Naive thymus-derived CD8-positive, alpha-beta T cell (primary cell): ENCODE measurements around the gene BBS5. TPM values are rescaled to one million over a fixed set of nuclear protein-coding genes. Genes with fewer than 3 reads are reported as not detected.

Experiments
- ATAC-seq, 2 donors: fragments of 150-1000 bp; cut with Tn5 transposase in 1 of 2; sonication (Bioruptor Pico), chemical (Tn5 transposase) in 1 of 2; 1 replicate in 1 of 2; 2 replicates in 1 of 2; pipeline ENCODE4 v1.10.0; 2021; ENCODE audit warnings: mild to moderate bottlenecking in 2 of 2, moderate library complexity in 2 of 2
- POLR2A ChIA-PET: fragments of 350-600 bp; sonication (Branson Sonifier 250); formaldehyde crosslinking; loops from one replicate; lab custom pipeline; 2021; ENCODE audit warnings: antibody characterized with exemption; lab: Charles Lee
- DNase-seq, 10 donors: peaks; one replicate each; pipeline versions ENCODE4 v3.0.0 to v3.0.0-alpha.2; 2020 to 2022
- H3K27ac Mint-ChIP-seq, 10 donors: one replicate each; pipeline ENCODE4 v1.8.0; 2020 to 2022; ENCODE audit warnings: mild to moderate bottlenecking in 10 of 10, mixed read lengths in 10 of 10, moderate library complexity in 4 of 10, inconsistent platforms in 1 of 10
- H3K27me3 Mint-ChIP-seq, 5 donors: one replicate each; pipeline ENCODE4 v1.8.0; 2021 to 2022; ENCODE audit warnings: mixed read lengths in 5 of 5
- H3K36me3 Mint-ChIP-seq, 3 donors: one replicate each; pipeline ENCODE4 v1.8.0; 2020 to 2022; ENCODE audit warnings: mixed read lengths in 3 of 3, mild to moderate bottlenecking in 2 of 3, inconsistent platforms in 1 of 3
- H3K4me1 Mint-ChIP-seq, 4 donors: one replicate each; pipeline ENCODE4 v1.8.0; 2021 to 2022; ENCODE audit warnings: mixed read lengths in 4 of 4
- H3K4me3 Mint-ChIP-seq, 10 donors: one replicate each; pipeline ENCODE4 v1.8.0; 2020 to 2022; ENCODE audit warnings: mild to moderate bottlenecking in 10 of 10, mixed read lengths in 10 of 10, moderate library complexity in 6 of 10, inconsistent platforms in 1 of 10
- H3K9me3 Mint-ChIP-seq, 9 donors: one replicate each; pipeline ENCODE4 v1.8.0; 2020 to 2022; ENCODE audit warnings: mixed read lengths in 9 of 9, mild to moderate bottlenecking in 3 of 9, inconsistent platforms in 1 of 9, moderate library complexity in 1 of 9
- polyA plus RNA-seq, 3 donors: library from polyadenylated mRNA; unstranded; fragments of 300-500 nt; fragmentation: Illumina TruSeq; gene quantifications; one replicate each; pipeline ENCODE4 v1.2.3, GENCODE V29; 2021
- total RNA-seq, 8 experiments: library from RNA in 2 of 8; stranded (reverse) in 2 of 8; gene quantifications; one replicate each; pipeline ENCODE4 v1.2.3 and lab custom pipeline; 2021 to 2026

BBS5 gene
- total and polyA plus RNA-seq, 5 experiments from 2014 or later: 1.0 to 4.1 (median 1.4) TPM

GRCh38 chr2:169464466-169464865, 14.8 kb upstream of the BBS5 start:
- H3K4me1 Mint-ChIP-seq: peaks cover 0 to 4% (median under 1%) of the 10 kb centered on the region in 4 donors
- peak in 2 of 10 donors; percentile 6 to 16 for DNase-seq
- ATAC-seq: no peak
- H3K27ac Mint-ChIP-seq: peak overlapping the region in 1 of 10 donors; percentile 87
- no peak overlapping the region for H3K4me3 Mint-ChIP-seq
- H3K27me3 Mint-ChIP-seq: no peaks in the 10 kb centered on the region
- POLR2A ChIA-PET: no interaction called here
- H3K36me3 Mint-ChIP-seq: no peaks in the 10 kb centered on the region
- no peaks in the 10 kb centered on the region for H3K9me3 Mint-ChIP-seq

- ATAC-seq (peak in 1 of 2 donors; percentile 30), DNase-seq (peak in 2 of 10 donors; percentile 8 to 40)
- no peaks in the 10 kb centered on the region for H3K9me3 Mint-ChIP-seq
- H3K4me3 Mint-ChIP-seq: peak overlapping the region in 2 of 10 donors; percentile 1 to 73
- H3K36me3 Mint-ChIP-seq: no peaks in the 10 kb centered on the region
- H3K4me1 Mint-ChIP-seq: peaks cover 0 to 4% (median under 1%) of the 10 kb centered on the region in 4 donors
- POLR2A ChIA-PET: no interaction called here
- no peaks in the 10 kb centered on the region for H3K27me3 Mint-ChIP-seq
- peak overlapping the region in 4 of 10 donors; percentile 3 to 87 (median 28) for H3K27ac Mint-ChIP-seq
Measured at GRCh38 chr2:169464882-169465281, 14.4 kb upstream of the BBS5 start.

GRCh38 chr2:169468841-169469240, 10.5 kb upstream of the BBS5 start:
- POLR2A ChIA-PET: interaction anchor here (1.0 kb wide), 1 partner anchor 10 kb away, joined by 3 read pairs; the partner anchor contains the start of gene BBS5
- Mint-ChIP-seq H3K36me3 (no peaks in the 10 kb centered on the region), H3K9me3 (no peaks in the 10 kb centered on the region), H3K27me3 (no peaks in the 10 kb centered on the region), H3K4me1 (peaks cover 0 to 3% (median 0%) of the 10 kb centered on the region in 4 donors), H3K4me3 (no peak overlapping the region), H3K27ac (no peak overlapping the region)
- DNase-seq (peak in 2 of 10 donors; percentile 13 to 22), ATAC-seq (no peak)

GRCh38 chr2:169469952-169470572, 9.2 kb upstream of the BBS5 start:
- POLR2A ChIA-PET: interaction anchor here (1.0 to 1.1 kb wide), 2 partner anchors 9 kb away, joined by 3 to 4 read pairs; partner anchors contain the start of gene BBS5
- no peaks in the 10 kb centered on the region for H3K36me3 Mint-ChIP-seq
- H3K9me3 Mint-ChIP-seq: no peaks in the 10 kb centered on the region
- peaks cover 0 to under 1% (median 0%) of the 10 kb centered on the region in 4 donors for H3K4me1 Mint-ChIP-seq
- no peak overlapping the region for H3K27ac Mint-ChIP-seq
- DNase-seq (peak in 2 of 10 donors; percentile 9 to 17), ATAC-seq (peak in 1 of 2 donors; percentile 23)
- H3K27me3 Mint-ChIP-seq: no peaks in the 10 kb centered on the region
- no peak overlapping the region for H3K4me3 Mint-ChIP-seq

GRCh38 chr2:169472249-169472648, 7.0 kb upstream of the BBS5 start:
- Mint-ChIP-seq H3K9me3 (no peaks in the 10 kb centered on the region), H3K4me3 (no peak overlapping the region), H3K27me3 (no peaks in the 10 kb centered on the region), H3K36me3 (no peaks in the 10 kb centered on the region), H3K4me1 (no peaks in the 10 kb centered on the region), H3K27ac (no peak overlapping the region)
- no peak for ATAC-seq
- POLR2A ChIA-PET: no interaction called here
- no peak for DNase-seq

- Mint-ChIP-seq H3K27me3 (no peaks in the 10 kb centered on the region), H3K36me3 (no peaks in the 10 kb centered on the region), H3K4me1 (peaks cover 5 to 26% (median 18%) of the 10 kb centered on the region in 4 donors), H3K27ac (no peak overlapping the region), H3K9me3 (no peaks in the 10 kb centered on the region), H3K4me3 (no peak overlapping the region)
- POLR2A ChIA-PET: no interaction called here
- ATAC-seq: no peak
- DNase-seq: no peak
Measured at GRCh38 chr2:169476459-169476858, 2.8 kb upstream of the BBS5 start.

GRCh38 chr2:169478339-169478738, 955 bp upstream of the BBS5 start:
- POLR2A ChIA-PET: interaction anchor here (0.6 to 2.4 kb wide), 4 partner anchors 16 to 107 kb away, joined by 3 to 7 read pairs (median 4); partner anchors contain the start of gene FASTKD1
- peaks cover 0 to 9% (median 3%) of the 10 kb centered on the region in 3 donors for H3K36me3 Mint-ChIP-seq
- DNase-seq: no peak

GRCh38 chr2:169478745-169479256, 493 bp upstream of the BBS5 start:
- POLR2A ChIA-PET: interaction anchor here (0.6 to 2.4 kb wide), 7 partner anchors 8 to 106 kb away, joined by 3 to 10 read pairs (median 4); partner anchors contain the start of gene FASTKD1
- no peaks in the 10 kb centered on the region for H3K27me3 Mint-ChIP-seq
- H3K36me3 Mint-ChIP-seq: peaks cover 0 to 14% (median 7%) of the 10 kb centered on the region in 3 donors
- H3K4me3 Mint-ChIP-seq: peak overlapping the region; percentile 90 to 97 (median 92)
- H3K9me3 Mint-ChIP-seq: no peaks in the 10 kb centered on the region
- H3K4me1 Mint-ChIP-seq: peaks cover 9 to 32% (median 21%) of the 10 kb centered on the region in 4 donors
- DNase-seq: no peak
- ATAC-seq: no peak
- H3K27ac Mint-ChIP-seq: peak overlapping the region in 9 of 10 donors; percentile 53 to 96 (median 90)

More at GRCh38 chr2:169478339-169478738, 955 bp upstream of the BBS5 start:
- peaks cover 9 to 32% (median 21%) of the 10 kb centered on the region in 4 donors for H3K4me1 Mint-ChIP-seq
- H3K9me3 Mint-ChIP-seq: no peaks in the 10 kb centered on the region
- ATAC-seq: no peak
- H3K27ac Mint-ChIP-seq: peak overlapping the region in 6 of 10 donors; percentile 34 to 94 (median 90)
- H3K27me3 Mint-ChIP-seq: no peaks in the 10 kb centered on the region
- peak overlapping the region; percentile 90 to 97 (median 92) for H3K4me3 Mint-ChIP-seq

- Mint-ChIP-seq H3K9me3 (no peaks in the 10 kb centered on the region), H3K27me3 (no peaks in the 10 kb centered on the region), H3K4me3 (peak overlapping the region; percentile 90 to 97 (median 92)), H3K4me1 (peaks cover 9 to 32% (median 21%) of the 10 kb centered on the region in 4 donors), H3K27ac (peak overlapping the region in 4 of 10 donors; percentile 90 to 96 (median 94)), H3K36me3 (peaks cover 0 to 24% (median 8%) of the 10 kb centered on the region in 3 donors)
- no peak for ATAC-seq
- DNase-seq: no peak
- POLR2A ChIA-PET: interaction anchor here (2.4 kb wide), 2 partner anchors 93 to 105 kb away, joined by 7 to 10 read pairs; partner anchors contain the start of gene FASTKD1
Measured at GRCh38 chr2:169480079-169480465, 778 bp downstream of the BBS5 start.

GRCh38 chr2:169485650-169486138, 6.4 kb downstream of the BBS5 start:
- ATAC-seq (no peak), DNase-seq (no peak)
- Mint-ChIP-seq H3K27ac (peak overlapping the region in 1 of 10 donors; percentile 28), H3K36me3 (peaks cover 0 to 43% (median 17%) of the 10 kb centered on the region in 3 donors), H3K27me3 (no peaks in the 10 kb centered on the region), H3K9me3 (no peaks in the 10 kb centered on the region), H3K4me1 (peaks cover 0 to 13% (median 6%) of the 10 kb centered on the region in 4 donors), H3K4me3 (no peak overlapping the region)
- POLR2A ChIA-PET: no interaction called here

GRCh38 chr2:169486487-169486886, 7.2 kb downstream of the BBS5 start:
- Mint-ChIP-seq H3K4me1 (peaks cover 0 to 7% (median 5%) of the 10 kb centered on the region in 4 donors), H3K27ac (no peak overlapping the region), H3K36me3 (peaks cover 0 to 45% (median 20%) of the 10 kb centered on the region in 3 donors), H3K9me3 (no peaks in the 10 kb centered on the region), H3K4me3 (no peak overlapping the region), H3K27me3 (no peaks in the 10 kb centered on the region)
- no peak for ATAC-seq
- no peak for DNase-seq
- POLR2A ChIA-PET: no interaction called here

GRCh38 chr2:169490834-169491233, 11.5 kb downstream of the BBS5 start:
- Mint-ChIP-seq H3K27ac (no peak overlapping the region), H3K27me3 (no peaks in the 10 kb centered on the region), H3K9me3 (no peaks in the 10 kb centered on the region), H3K36me3 (peaks cover 0 to 26% (median 18%) of the 10 kb centered on the region in 3 donors), H3K4me1 (peaks cover 0 to 1% (median 0%) of the 10 kb centered on the region in 4 donors), H3K4me3 (no peak overlapping the region)
- DNase-seq (no peak), ATAC-seq (no peak)
- POLR2A ChIA-PET: no interaction called here

GRCh38 chr2:169491378-169491777, 12.1 kb downstream of the BBS5 start:
- no peaks in the 10 kb centered on the region for H3K4me1 Mint-ChIP-seq
- H3K36me3 Mint-ChIP-seq: peaks cover 0 to 24% (median 18%) of the 10 kb centered on the region in 3 donors
- H3K27ac Mint-ChIP-seq: no peak overlapping the region
- DNase-seq (no peak), ATAC-seq (no peak)
- POLR2A ChIA-PET: no interaction called here
- H3K4me3 Mint-ChIP-seq: no peak overlapping the region
- H3K9me3 Mint-ChIP-seq: no peaks in the 10 kb centered on the region
- H3K27me3 Mint-ChIP-seq: no peaks in the 10 kb centered on the region
